GM18505 (cell line): ENCODE data around the gene BCL11B.

Experiments used
- ATAC-seq: cut with Tn5 transposase; IDR thresholded peaks from one replicate; pipeline ENCODE4 v1.9.1; 2021; ENCODE audit not compliant: unreplicated experiment
- POLR2A ChIP-seq: IDR thresholded peaks from 4 replicates; pipeline ENCODE4 v1.6.1; 2011; ENCODE audit warnings: borderline replicate concordance; ENCODE audit not compliant: insufficient read depth, insufficient read length; ENCODE audit errors: extremely low read depth

BCL11B gene

DNA sequence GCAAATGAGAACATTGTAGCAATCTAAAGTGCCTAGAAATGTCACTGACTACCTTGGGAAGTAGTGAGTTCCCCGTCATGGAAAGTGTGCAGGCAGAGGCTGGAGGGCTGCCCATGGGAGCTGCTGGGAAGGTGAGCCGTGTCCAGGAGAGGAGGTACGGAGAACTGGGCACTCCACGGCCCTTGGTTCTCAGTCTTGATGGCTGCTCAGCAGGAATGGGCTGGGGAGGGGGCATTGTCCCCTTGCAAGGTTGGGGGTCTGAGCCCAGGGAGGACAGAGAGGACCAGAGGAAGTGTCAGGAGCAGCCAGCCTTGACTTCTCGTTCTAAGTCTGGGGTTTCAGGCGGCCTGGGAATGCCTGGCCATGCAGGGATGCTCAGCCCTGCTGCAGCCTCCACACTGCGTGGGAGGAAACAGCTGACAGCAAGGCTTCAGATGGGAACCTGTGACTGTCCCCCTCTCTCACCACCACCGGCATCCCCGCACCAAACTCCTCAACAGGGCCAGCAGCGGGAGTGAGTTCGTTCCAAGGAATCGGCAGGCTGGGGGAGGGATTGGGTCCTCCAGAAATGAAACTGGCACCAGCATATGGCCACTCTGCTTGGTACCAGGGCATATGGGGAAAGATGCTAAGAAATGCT is 140.2 kb downstream of the BCL11B start:
- ATAC-seq, result no peak
- no peak for TF ChIP-seq POLR2A

DNA sequence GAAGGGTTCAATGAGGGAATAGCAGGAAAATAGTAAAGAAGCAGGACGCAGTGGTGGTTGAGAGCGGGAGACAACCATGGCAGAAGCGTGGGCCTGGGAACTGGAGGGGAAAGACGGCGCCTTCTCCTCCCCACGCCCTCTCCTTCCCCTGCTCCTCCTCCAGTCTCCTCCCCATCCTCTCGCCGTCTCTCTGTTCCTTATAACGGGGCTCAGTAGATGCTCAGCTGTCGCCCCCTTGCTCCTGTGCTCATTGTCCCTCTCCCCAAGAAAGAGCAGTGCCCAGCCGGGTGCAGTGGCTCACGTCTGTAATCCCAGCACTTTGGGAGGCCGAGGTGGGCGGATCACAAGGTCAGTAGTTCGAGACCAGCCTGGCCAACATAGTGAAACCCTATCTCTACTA is 142.0 kb downstream of the BCL11B start:
- TF ChIP-seq POLR2A, result no peak
- no peak for ATAC-seq

DNA sequence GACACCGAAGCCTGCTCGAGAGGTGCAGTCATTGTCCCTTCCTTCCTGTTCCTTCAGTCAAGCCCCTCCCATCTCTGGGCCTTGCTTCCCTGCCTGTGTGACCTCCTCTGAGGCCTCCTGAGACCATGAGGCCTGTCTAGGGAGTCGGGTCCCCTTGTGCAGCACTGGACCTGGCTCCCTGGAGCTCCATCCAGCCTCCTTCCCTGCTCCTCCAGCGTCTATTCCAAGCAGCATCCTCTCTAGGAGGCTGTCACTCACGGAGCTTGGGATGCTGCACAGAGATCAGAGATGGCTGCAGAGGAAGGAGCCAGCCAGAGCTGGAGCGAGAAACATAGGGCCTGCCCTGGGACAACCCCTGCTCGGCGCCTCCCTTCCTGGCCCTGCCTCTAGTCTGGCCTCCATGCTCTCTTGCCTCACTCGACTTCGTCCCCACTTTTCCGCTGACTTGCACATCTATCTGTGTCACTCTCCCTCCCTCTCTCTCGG is 142.7 kb downstream of the BCL11B start:
- no peak for TF ChIP-seq POLR2A
- ATAC-seq, result no peak

DNA sequence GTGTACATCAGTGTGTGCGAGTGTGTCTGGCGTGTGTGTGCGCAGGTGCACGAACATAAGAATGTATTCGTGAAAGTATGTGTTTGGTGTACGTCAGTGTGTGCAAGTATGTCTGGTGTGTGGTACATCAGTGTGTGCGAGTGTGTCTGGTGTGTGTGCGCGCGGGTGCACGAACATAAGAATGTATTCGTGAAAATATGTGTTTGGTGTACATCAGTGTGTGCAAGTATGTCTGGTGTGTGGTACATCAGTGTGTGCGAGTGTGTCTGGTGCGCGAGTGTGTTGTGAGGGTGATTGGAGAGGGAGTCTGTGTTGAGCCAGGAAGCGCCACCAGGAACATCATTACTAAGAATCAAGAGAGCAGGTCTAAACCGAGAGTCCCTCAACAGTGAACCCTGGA is 143.8 kb downstream of the BCL11B start:
- no peak for ATAC-seq
- no peak for TF ChIP-seq POLR2A

DNA sequence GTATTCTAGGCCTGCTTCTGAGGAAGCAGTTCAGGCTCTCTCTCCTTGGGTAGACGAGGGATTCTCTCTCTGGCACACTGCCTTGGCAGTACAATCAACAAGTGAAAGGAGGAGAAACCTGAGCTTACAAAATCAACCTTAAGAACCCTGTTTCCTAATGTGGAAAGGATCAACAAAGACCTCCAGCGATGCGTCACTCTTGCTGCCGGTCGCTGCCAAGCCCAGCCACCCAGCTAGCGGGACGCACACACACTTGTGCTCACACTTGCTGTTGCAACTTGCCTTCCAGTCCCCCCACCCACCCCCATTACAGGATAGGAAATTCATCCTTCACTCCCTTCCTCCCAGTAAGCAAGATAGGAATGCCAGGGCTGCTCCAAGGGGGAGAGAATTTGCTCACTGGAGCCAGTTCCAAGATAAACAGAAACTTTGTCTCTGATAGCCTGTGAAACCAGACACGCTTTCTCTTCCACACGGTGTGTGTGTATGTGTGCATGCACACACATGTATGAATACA is 144.3 kb downstream of the BCL11B start:
- TF ChIP-seq POLR2A, result no peak
- ATAC-seq, result no peak

DNA sequence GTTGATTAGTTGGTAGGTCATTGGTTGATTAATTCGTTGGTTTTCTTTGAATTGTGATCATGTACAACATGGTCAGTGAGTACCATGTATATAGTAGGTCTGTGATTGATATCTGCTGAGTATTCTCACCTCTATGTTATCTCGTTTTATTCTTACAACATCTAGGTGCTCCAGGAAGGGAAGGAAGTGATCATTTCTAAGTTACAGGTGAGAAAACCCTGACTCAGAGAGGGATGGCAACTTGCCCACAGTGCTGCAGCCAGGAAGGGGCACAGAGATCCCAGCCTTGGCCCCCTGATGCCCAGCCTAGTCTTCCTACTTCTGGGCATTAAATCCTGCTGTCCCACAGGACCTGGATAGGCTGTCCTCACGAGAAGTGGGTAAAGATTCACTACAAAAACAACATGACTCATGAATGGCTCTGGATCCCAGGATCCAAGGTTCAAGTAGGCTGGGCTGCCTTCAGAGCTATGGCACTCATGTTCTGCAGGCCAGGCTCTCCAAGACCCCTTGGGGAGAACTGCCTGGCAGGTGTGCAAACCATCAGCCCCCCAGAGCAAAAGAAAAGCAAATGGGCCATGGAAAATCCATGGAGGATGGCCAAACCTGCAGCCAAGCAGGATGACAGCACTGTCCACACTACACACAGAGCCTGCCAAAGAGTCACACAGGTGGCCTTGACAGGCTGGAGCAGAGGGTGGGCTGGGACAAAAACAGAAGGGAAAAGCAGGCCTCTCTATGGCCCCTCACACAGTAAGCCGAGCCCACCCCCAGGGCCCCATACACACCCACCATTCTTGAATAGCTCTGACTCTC is 146.2 kb downstream of the BCL11B start:
- ATAC-seq, result no peak

DNA sequence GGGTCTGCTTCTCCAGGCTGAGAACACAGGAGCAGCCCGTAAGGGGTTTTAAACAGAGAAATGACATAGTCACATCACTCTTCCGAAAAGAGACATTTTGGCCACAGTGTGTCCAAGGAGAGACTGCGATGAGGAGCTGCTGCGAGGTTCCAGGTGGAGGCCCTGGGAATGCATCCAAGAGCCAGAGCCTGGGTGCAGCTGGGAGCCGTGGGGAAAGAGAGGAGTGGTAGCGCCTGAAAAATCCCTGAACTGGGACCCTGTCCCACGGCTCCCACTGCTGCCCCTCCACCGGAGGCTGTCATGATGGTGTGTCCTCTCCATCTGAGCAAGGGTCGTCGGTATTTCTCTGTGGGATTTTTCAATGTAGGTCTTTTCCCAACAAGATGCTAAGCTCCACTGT is 146.9 kb downstream of the BCL11B start:
- no peak for TF ChIP-seq POLR2A
- no peak for ATAC-seq

More for the DNA sequence above, 146.2 kb downstream of the BCL11B start:
- TF ChIP-seq POLR2A, result no peak

DNA sequence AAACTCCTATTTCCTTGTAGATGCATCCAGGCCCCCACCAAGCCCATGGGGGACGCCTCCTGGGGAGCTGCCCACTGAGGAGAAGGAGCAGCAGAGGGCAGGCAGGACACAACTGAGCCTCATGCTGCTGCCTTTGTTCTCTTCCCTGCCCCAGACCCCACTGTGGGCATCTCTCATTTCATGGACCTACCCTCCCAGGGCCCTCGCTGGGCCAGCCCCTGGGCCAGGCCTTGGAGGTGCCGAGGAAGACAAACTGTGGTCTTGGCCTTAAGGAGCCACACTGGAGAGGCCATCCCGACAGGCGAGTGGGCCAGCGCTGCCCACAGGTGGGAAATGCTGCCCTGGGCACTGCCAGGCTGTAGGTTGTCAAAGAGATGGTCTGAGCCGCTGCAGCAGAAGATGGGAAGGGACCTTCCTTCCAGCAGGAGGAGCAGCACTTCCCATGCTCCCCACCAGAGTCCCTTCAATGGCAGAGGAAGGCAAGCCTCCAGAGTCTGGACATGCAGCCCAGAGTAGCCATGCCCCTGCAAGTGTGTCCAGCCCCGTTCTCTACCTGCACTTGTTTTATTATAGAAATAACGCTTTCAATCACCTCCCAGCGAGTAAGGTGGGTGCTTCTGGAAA is 147.4 kb downstream of the BCL11B start:
- no peak for ATAC-seq
- TF ChIP-seq POLR2A, result no peak

DNA sequence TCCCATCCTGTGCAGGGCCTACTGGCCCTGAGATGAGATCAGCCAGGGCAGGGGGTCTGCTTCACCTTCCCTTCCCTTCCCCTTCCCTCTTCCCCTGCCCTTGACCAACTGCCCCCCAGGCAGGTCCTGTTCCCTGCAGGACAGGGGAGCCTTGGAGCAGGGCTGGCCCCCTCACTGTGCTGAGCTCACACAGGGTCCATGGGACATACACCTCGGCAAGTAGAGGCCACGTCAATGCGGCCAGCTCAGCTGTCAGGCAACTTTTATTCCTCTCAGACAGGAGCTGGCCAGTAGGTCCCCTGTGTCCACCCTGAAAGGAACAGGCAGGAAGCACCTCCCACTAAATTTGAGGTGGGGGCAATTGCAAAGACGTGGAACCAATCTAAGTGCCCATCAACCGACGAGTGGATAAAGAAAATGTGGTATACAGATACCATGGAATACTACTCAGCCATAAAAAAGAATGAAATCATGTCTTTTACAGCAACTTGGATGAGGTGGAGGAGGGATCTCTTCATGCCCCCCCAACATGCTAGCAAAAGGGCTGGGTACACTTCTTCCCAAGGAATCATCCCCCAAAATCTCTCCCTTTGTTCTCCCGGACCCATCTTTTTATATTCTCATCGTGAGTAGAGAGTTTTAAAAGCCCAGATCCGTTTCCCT is 148.7 kb downstream of the BCL11B start:
- TF ChIP-seq POLR2A, result no peak
- ATAC-seq, result no peak

DNA sequence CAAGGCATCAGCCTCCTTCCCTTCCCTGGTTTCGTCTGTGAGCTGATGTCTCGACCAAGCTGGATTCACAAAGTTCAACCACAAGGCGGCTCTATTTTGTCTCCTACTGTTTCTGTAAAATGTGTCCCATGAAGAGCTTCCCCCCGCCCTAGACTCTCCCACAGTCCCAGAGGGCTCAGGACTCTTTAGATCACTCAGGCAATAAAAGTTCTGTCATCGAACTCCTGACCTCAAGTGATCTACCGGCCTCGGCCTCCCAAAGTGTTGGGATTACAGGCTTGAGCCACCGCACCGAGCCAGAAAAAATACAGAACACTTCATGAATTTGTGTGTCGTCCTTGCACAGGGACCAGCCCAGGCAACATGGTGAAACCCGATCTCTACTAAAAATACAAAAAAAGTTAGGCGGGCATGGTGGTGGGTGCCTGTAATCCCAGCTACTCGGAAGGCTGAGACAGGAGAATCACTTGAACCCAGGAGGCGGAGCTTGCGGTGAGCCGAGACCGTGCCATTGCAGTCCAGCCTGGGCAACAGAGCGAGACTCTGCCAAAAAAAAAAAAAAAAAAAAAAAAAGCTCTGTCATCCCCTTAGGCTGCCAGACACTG is 149.4 kb downstream of the BCL11B start:
- no peak for ATAC-seq

DNA sequence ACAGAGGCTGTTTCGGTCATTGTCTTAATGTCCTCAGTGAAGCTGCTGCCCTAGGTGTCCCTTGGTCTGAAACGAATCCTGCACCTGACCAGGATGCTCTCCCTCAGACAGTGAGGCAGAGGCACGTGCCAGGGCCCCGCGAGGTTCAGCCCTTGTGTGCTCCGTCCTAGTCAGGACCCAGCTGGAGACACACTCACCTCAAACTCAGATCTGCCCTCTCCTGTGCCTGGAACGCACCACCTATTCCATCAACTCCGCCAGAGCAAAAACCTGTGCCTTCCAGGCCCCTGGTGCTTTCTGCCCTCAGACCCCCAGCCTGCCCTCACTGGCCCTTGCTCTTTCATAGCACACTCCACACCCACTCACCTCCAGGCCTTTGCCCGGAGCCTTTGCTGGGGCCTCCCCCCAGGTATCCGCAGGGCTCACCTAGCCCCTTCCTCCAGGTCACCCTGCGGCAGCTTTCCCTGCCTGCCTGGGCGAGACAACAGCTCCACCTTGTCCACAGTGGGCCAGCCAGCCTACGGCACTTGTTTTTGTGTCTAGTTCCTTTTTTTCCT is 150.6 kb downstream of the BCL11B start:
- ATAC-seq, result no peak

More for the DNA sequence above, 149.4 kb downstream of the BCL11B start:
- no peak for TF ChIP-seq POLR2A

DNA sequence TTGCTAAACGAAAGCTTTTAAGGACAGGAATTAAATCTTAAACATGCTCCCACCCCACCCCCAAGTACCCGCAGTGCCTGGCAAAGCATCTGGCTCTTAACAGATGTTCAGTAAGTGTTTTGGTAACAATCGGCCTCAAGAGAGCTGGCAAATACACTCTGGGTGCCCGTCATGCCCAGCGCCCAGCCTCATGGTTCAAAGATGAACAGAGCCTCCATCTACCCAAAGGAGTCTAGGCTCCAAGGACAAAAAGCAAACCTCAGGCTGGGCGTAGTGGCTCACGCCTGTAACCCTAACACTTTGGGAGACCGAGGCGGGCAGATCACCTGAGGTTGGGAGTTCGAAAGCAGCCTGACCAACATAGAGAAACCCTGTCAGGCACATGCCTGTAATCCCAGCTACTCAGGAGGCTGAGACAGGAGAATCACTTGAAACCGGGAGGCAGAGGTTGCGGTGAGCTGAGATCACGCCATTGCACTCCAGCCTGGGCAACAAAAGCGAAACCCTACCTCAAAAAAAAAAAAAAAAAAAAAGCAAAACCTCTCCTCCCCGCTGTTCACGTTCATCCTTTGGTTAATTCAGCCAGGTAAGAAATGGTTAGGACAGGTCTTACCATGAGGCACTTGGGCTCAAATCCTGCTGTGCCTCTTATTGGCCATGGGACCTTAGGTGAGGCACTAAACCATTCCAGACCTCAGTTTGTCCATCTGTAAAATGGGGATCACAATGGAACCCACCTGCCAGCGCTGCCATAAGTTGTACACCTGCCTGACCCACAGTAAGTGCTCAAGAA is 151.3 kb downstream of the BCL11B start:
- no peak for ATAC-seq
- TF ChIP-seq POLR2A, result no peak

More for the DNA sequence above, 150.6 kb downstream of the BCL11B start:
- no peak for TF ChIP-seq POLR2A
